Mammary microvascular endothelial cell (primary cell): ENCODE data around the gene SHC2. TPM values are rescaled to one million over a fixed set of nuclear protein-coding genes. Genes with fewer than 3 reads are reported as not detected.

ENCODE experiments used
- total RNA-seq: library from RNA; depleted of rRNA; stranded (reverse); fragments of >200 nt; gene quantifications from 2 replicates; pipeline ENCODE4 v1.2.3, GENCODE V29; 2015

Gene SHC2, protein sequence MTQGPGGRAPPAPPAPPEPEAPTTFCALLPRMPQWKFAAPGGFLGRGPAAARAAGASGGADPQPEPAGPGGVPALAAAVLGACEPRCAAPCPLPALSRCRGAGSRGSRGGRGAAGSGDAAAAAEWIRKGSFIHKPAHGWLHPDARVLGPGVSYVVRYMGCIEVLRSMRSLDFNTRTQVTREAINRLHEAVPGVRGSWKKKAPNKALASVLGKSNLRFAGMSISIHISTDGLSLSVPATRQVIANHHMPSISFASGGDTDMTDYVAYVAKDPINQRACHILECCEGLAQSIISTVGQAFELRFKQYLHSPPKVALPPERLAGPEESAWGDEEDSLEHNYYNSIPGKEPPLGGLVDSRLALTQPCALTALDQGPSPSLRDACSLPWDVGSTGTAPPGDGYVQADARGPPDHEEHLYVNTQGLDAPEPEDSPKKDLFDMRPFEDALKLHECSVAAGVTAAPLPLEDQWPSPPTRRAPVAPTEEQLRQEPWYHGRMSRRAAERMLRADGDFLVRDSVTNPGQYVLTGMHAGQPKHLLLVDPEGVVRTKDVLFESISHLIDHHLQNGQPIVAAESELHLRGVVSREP
- 2.3 and 4.3 TPM in 2 replicates for total RNA-seq

DNA sequence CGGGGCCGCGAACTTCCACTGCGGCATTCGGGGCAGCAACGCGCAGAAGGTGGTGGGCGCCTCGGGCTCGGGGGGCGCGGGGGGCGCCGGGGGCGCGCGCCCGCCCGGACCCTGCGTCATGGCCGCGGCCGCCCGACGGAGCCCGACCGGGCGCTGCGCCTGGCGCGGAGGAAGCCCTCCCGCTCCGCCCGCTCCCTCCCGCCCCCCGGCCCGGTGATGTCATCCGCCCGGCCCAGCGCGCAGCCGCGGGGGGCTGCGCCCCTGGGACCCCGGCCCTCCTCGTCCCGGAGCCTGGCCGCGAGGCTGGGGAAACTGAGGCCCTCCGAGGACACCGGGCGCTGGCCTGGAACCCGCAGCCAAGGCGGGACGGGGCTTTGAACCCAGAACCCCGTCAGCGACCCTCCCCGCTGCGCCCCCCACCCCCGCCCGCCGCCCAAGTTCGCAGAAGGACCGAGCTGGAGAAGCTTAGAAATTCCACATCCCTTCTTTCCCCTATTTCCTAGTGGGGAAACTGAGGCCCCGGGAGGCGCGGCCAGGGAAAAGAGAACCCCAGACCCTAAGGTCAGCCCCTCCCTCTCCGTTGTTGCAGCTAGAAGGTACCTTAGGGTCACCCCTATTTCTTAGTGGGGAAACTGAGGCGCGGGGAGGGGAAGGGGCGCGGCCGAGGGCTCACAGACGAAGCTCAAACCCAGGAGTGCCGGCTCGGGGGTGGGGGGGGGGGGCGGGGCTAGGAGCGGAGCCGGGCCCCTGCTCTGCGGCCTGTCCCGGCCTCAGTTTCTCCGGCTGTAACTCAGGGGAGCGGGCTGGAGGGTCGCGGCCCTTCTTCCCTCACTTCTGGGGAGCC is at the start of gene SHC2:
TSS of gene SHC2 (minus strand) at position 157 of the 844 bp plus-strand sequence. CDS start at position 120, 37 bp downstream.

DNA sequence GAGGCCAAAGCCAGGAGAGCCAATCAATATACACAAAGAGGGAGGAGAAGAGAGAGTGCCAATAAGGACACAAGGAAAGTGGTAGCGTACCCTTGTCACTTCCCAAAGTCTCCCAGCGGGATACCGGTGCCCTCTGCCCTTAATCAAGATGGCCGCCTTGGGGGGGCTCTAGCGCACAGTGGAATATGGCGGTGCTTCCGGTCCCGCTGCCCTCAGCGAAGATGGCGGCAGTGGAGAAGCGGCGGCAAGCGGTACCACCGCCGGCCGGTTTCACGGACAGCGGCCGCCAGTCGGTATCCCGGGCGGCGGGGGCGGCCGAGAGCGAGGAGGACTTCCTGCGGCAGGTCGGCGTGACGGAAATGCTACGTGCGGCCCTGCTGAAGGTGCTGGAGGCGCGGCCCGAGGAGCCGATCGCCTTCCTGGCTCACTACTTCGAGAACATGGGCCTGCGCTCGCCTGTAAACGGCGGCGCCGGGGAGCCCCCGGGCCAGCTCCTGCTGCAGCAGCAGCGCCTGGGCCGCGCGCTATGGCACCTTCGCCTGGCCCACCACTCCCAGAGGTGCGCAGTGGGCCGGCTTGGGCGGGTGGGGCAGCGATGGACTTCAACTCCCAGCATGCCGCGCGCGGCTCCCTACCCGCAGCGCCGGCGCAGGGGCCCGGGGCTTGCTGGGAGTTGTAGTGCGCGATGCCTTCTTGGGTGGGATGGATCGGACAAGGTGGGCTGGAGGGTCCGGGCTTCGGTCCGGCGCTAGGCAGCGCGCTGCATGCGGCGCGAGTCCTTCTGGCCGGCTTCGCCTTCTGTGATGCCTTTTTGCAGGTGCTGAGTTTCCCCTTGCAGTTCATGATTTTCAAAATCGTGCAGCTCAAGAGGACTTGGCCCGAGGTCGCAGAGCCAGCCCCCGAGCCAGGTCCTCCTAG is 46.7 kb upstream of the SHC2 start, which contains the start of gene TPGS1:
TSS of gene TPGS1 (plus strand) at position 212 of the 918 bp plus-strand sequence. CDS start at position 222, 10 bp downstream.

DNA sequence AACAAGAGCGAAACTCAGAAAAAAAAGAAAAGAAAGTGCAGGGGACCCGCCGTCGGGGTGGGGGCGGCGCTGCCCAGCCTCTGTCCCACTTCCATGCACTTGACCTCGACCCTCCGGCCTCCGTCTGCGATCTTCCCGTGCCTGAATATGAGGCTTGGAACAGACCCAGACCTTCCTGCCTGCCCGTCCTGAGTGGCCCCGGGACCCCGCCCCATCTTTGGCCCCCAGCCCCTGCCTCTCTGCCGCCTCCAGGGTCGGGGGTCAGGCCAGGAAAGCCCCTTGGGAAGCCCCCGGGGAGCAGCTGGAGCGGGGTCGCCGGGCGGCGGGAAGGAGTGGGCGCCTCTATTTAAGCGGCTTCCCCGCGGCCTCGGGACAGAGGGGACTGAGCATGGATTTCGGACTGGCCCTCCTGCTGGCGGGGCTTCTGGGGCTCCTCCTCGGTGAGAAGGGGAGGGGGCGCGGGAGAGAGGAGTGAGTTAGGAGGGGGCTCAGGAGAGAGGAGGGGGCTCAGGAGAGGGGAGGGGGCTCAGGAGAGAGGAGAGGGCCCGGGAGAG is 35.4 kb upstream of the SHC2 start, which contains the start of gene MADCAM1:
TSS of gene MADCAM1 (plus strand) at position 375 of the 554 bp plus-strand sequence. CDS start at position 389, 14 bp downstream.

DNA sequence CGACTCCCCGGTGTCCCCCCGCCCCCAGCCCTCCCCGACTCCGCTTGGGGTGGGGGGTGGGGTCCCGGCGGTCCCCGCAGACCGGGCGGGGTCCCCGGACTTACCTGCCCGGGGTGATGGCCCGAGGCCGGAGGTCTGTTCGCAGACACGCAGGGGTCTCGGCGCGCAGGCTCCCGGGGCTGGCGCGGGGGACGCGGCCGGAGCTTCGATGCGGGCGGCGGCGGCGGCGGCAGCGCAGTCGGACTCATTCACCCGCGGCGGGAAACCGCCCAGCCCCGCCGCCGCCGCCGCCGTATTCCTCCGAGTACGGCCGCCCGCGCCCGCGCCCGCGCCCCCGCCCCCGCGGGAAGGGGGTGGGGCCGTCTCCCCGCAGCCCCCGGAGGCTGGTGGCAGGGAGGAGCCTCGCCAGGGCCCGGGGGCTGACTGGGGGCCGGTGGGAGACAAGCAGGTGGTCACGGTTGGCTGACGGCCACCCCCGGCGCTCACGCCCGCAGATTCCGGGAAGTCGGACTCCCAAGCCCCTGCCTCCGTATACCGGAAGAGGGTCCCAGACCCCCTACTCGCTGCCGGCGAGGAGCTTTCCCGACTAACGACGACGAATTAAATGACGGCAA is 51.8 kb downstream of the SHC2 start, which contains the start of gene C2CD4C:
TSS of gene C2CD4C (minus strand) at position 246 of the 614 bp plus-strand sequence. CDS start 786 bp downstream, outside the sequence.

Other genes starting within 250 kb of the SHC2 start
- gene PLPP2, start 169.6 kb downstream of the SHC2 start, total RNA-seq = 15.1 and 17.9 TPM in 2 replicates
- gene MIER2, start 116.2 kb downstream of the SHC2 start, total RNA-seq = 25.7 and 26.4 TPM in 2 replicates
- under 0.01 and 0.10 TPM in 2 replicates for gene C2CD4C, start 51.9 kb downstream of the SHC2 start, total RNA-seq
- 0.05 TPM in 1 of 2 replicates, not detected in the other for gene MADCAM1, start 35.5 kb upstream of the SHC2 start, total RNA-seq
- gene TPGS1, start 46.5 kb upstream of the SHC2 start, total RNA-seq = 40.9 and 48.2 TPM in 2 replicates
- gene CDC34, start 70.7 kb upstream of the SHC2 start, total RNA-seq = 111 and 117 TPM in 2 replicates
- gene GZMM, start 83.0 kb upstream of the SHC2 start, total RNA-seq = not detected in 2 replicates
- 537 and 604 TPM in 2 replicates for gene BSG, start 111.6 kb upstream of the SHC2 start, total RNA-seq
- gene HCN2, start 128.8 kb upstream of the SHC2 start, total RNA-seq = 0.07 and 0.10 TPM in 2 replicates
- gene POLRMT, start 172.5 kb upstream of the SHC2 start, total RNA-seq = 27.9 and 38.4 TPM in 2 replicates
- not detected in 2 replicates for gene FGF22, start 178.8 kb upstream of the SHC2 start, total RNA-seq
- gene RNF126, start 202.2 kb upstream of the SHC2 start, total RNA-seq = 90.7 and 99.4 TPM in 2 replicates
- 103 and 104 TPM in 2 replicates for gene FSTL3, start 215.4 kb upstream of the SHC2 start, total RNA-seq
- gene PRSS57, start 234.4 kb upstream of the SHC2 start, total RNA-seq = not detected in 2 replicates
- gene PALM, start 247.9 kb upstream of the SHC2 start, total RNA-seq = 5.9 and 6.9 TPM in 2 replicates